Measurements from ENCODE around the gene RAB5B.
"Not testable (repeated sequence)": the region's sequence is repeated elsewhere in the genome, so short reads cannot be mapped to it uniquely, and the experiment has no call there.

DNA sequence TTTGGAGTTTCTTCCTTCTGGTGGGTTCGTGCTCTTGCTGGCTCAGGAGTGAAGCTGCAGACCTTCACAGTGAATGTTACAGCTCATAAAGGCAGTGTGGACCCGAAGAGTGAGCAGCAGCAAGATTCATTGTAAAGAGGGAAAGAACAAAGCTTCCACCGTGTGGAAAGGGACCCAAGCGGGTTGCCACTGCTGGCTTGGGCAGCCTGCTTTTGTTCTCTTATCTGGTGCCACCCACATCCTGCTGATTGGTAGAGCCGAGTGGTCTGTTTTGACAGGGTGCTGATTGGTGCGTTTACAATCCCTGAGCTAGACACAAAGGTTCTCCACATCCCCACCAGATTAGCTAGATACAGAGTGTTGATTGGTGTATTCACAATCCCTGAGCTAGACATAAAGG lies 25.6 kb downstream of the RAB5B start:
- TF ChIP-seq, protein P1, sequence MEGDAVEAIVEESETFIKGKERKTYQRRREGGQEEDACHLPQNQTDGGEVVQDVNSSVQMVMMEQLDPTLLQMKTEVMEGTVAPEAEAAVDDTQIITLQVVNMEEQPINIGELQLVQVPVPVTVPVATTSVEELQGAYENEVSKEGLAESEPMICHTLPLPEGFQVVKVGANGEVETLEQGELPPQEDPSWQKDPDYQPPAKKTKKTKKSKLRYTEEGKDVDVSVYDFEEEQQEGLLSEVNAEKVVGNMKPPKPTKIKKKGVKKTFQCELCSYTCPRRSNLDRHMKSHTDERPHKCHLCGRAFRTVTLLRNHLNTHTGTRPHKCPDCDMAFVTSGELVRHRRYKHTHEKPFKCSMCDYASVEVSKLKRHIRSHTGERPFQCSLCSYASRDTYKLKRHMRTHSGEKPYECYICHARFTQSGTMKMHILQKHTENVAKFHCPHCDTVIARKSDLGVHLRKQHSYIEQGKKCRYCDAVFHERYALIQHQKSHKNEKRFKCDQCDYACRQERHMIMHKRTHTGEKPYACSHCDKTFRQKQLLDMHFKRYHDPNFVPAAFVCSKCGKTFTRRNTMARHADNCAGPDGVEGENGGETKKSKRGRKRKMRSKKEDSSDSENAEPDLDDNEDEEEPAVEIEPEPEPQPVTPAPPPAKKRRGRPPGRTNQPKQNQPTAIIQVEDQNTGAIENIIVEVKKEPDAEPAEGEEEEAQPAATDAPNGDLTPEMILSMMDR (optimal IDR thresholded peaks at IDR 0.05 in 1 of 3, IDR thresholded peaks at IDR 0.05 in 1 of 3, conservative IDR thresholded peaks at IDR 0.05 in 1 of 3; ENCODE audit: extremely low read depth in 1 of 3, insufficient read depth in 2 of 3, low read length in 3 of 3) = not testable (repeated sequence)
- TF ChIP-seq EZH2 (IDR thresholded peaks at IDR 0.05; ENCODE audit: low read length) = not testable (repeated sequence)

Data from keratinocyte (primary cell).